ENCODE results near the gene TMOD2. TPM values are rescaled to one million over a fixed set of nuclear protein-coding genes. Genes with fewer than 3 reads are reported as not detected.

The TMOD2 gene
- total and polyA plus RNA-seq, 2 experiments from 2014 or later, result 4.6 to 5.9 TPM

DNA sequence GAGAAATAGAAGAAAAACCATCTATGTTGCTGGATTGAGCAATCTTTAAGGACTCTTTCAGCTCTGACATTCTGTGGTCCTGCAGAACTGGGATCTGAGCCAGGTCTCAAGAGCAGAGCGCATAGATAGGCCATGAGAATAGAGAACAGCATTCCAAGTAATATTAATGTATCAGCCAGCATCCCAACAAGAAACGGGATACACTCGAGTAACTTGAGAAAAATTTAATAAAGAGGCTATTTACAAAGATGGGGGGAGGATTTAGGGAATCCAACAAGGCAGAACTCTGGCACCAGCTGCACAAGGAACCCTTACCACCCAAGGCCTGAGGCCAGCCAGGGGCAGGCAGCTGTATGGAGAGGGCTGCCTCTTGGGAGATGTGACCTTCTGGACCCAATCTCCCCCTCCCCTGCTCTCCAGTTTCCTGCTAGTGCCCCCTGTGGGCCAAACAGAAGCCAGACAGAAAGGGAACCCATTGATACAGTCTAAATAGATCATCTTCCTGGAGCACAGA is 8.2 kb downstream of the TMOD2 start:
- 4 to 6% methylated on average over 3 of the region's 3 CpGs for WGBS, 2 experiments (ENCODE audit: low coverage in 1 of 2, low lambda C conversion rate in 2 of 2, missing lambda C conversion rate in 2 of 2)
- Histone ChIP-seq H3K9me2 (ENCODE audit: insufficient read depth) (no peaks in the 10 kb centered on the region), H3K9ac (no peak overlapping the region), H3K27ac (peak overlapping the region; percentile 56), H3K36me3 (ENCODE audit: low read depth) (no peaks in the 10 kb centered on the region), H3K4me1 (ENCODE audit: insufficient read depth) (peaks cover 19% of the 10 kb centered on the region), H3K79me2 (ENCODE audit: insufficient read depth) (no peaks in the 10 kb centered on the region), H4K20me1 (ENCODE audit: insufficient read depth) (no peaks in the 10 kb centered on the region), H3K4me3 (no peak overlapping the region), H3K4me2 (ENCODE audit: unreplicated experiment) (peak overlapping the region; percentile 11), H3K9me3 (ENCODE audit: low read depth) (no peaks in the 10 kb centered on the region), H2AFZ (no peak overlapping the region), H3F3A (ENCODE audit: insufficient read depth) (peaks cover 27% of the 10 kb centered on the region), H3K27me3 (replicated peaks; ENCODE audit: insufficient read depth) (no peaks in the 10 kb centered on the region)
- in situ Hi-C loops (cut with MboI), result no loop called here
- DNase-seq, result peak; percentile 95
- TF ChIP-seq EZH2 (IDR thresholded peaks at IDR 0.05; ENCODE audit: insufficient read depth, poor library complexity, severe bottlenecking), result no peak
- no peak for TF ChIP-seq EZH2phosphoT487 (IDR thresholded peaks at IDR 0.05; ENCODE audit: insufficient read depth, low read depth)

DNA sequence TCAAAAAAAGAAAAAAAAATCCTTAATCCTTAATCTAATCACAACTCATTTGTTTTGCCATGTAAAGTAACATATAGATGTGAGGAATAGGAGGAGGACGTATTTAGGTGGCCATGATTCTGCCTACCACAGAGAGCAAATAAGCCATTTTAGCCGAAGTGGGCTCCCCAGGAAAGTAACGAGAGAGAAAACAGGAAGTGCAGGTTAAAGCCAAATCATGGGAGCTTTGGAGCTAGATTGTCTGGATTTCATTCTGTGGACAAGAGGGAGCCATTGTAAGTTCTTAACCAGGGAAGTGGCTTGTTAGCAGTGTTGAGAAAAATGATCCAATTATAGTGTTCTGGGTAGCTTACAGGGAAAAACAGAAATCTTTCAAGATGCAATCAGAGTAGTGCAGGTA is 9.4 kb downstream of the TMOD2 start:
- Histone ChIP-seq H3K4me2 (ENCODE audit: unreplicated experiment) (no peak overlapping the region), H3K79me2 (ENCODE audit: insufficient read depth) (no peaks in the 10 kb centered on the region), H3F3A (ENCODE audit: insufficient read depth) (peaks cover 27% of the 10 kb centered on the region), H3K9me2 (ENCODE audit: insufficient read depth) (no peaks in the 10 kb centered on the region), H3K27me3 (replicated peaks; ENCODE audit: insufficient read depth) (no peaks in the 10 kb centered on the region), H3K27ac (no peak overlapping the region), H3K36me3 (ENCODE audit: low read depth) (no peaks in the 10 kb centered on the region), H3K4me3 (no peak overlapping the region), H3K9ac (no peak overlapping the region), H2AFZ (no peak overlapping the region), H3K4me1 (ENCODE audit: insufficient read depth) (peaks cover 19% of the 10 kb centered on the region), H4K20me1 (ENCODE audit: insufficient read depth) (no peaks in the 10 kb centered on the region), H3K9me3 (ENCODE audit: low read depth) (no peaks in the 10 kb centered on the region)
- TF ChIP-seq EZH2 (IDR thresholded peaks at IDR 0.05; ENCODE audit: insufficient read depth, poor library complexity, severe bottlenecking) (no peak), EZH2phosphoT487 (IDR thresholded peaks at IDR 0.05; ENCODE audit: insufficient read depth, low read depth) (no peak)
- 65 to 70% methylated on average over 3 of the region's 3 CpGs for WGBS, 2 experiments (ENCODE audit: low coverage in 1 of 2, low lambda C conversion rate in 2 of 2, missing lambda C conversion rate in 2 of 2)
- no peak for DNase-seq
- in situ Hi-C loops (cut with MboI), result no loop called here

- Histone ChIP-seq H3K9me3 (ENCODE audit: low read depth) (no peaks in the 10 kb centered on the region), H4K20me1 (ENCODE audit: insufficient read depth) (no peaks in the 10 kb centered on the region), H3K4me2 (ENCODE audit: unreplicated experiment) (no peak overlapping the region), H3F3A (ENCODE audit: insufficient read depth) (no peaks in the 10 kb centered on the region), H3K4me1 (ENCODE audit: insufficient read depth) (no peaks in the 10 kb centered on the region), H3K4me3 (no peak overlapping the region), H3K9ac (no peak overlapping the region), H2AFZ (no peak overlapping the region), H3K9me2 (ENCODE audit: insufficient read depth) (no peaks in the 10 kb centered on the region), H3K79me2 (ENCODE audit: insufficient read depth) (no peaks in the 10 kb centered on the region), H3K36me3 (ENCODE audit: low read depth) (no peaks in the 10 kb centered on the region), H3K27me3 (replicated peaks; ENCODE audit: insufficient read depth) (no peaks in the 10 kb centered on the region), H3K27ac (no peak overlapping the region)
- in situ Hi-C loops (cut with MboI), result no loop called here
- TF ChIP-seq EZH2 (IDR thresholded peaks at IDR 0.05; ENCODE audit: insufficient read depth, poor library complexity, severe bottlenecking) (no peak), EZH2phosphoT487 (IDR thresholded peaks at IDR 0.05; ENCODE audit: insufficient read depth, low read depth) (no peak)
- DNase-seq, result no peak
- WGBS, 2 experiments (ENCODE audit: low coverage in 1 of 2, low lambda C conversion rate in 2 of 2, missing lambda C conversion rate in 2 of 2), result 90 to 95% methylated on average over 7 of the region's 7 CpGs
Observed at GRCh38 chr15:51765751-51766150, 14.4 kb downstream of the TMOD2 start.

- no peaks in the 10 kb centered on the region for H3K79me2 ChIP-seq (ENCODE audit: insufficient read depth)
- TF ChIP-seq EZH2 (IDR thresholded peaks at IDR 0.05; ENCODE audit: insufficient read depth, poor library complexity, severe bottlenecking) (no peak), EZH2phosphoT487 (IDR thresholded peaks at IDR 0.05; ENCODE audit: insufficient read depth, low read depth) (no peak)
- H3K9ac ChIP-seq, result no peak overlapping the region
- no peak for DNase-seq
- H4K20me1 ChIP-seq (ENCODE audit: insufficient read depth), result no peaks in the 10 kb centered on the region
- H3K27me3 ChIP-seq (replicated peaks; ENCODE audit: insufficient read depth), result no peaks in the 10 kb centered on the region
- in situ Hi-C loops (cut with MboI), result no loop called here
- 92 to 98% methylated on average over 1 of the region's 1 CpG for WGBS, 2 experiments (ENCODE audit: low coverage in 1 of 2, low lambda C conversion rate in 2 of 2, missing lambda C conversion rate in 2 of 2)
- no peak overlapping the region for H3K4me2 ChIP-seq (ENCODE audit: unreplicated experiment)
- no peaks in the 10 kb centered on the region for H3K9me3 ChIP-seq (ENCODE audit: low read depth)
- no peaks in the 10 kb centered on the region for H3K9me2 ChIP-seq (ENCODE audit: insufficient read depth)
- no peaks in the 10 kb centered on the region for H3K4me1 ChIP-seq (ENCODE audit: insufficient read depth)
- no peaks in the 10 kb centered on the region for H3F3A ChIP-seq (ENCODE audit: insufficient read depth)
- H3K36me3 ChIP-seq (ENCODE audit: low read depth), result no peaks in the 10 kb centered on the region
- no peak overlapping the region for H2AFZ ChIP-seq
- H3K4me3 ChIP-seq, result no peak overlapping the region
- no peak overlapping the region for H3K27ac ChIP-seq
Observed at GRCh38 chr15:51766341-51766740, 14.9 kb downstream of the TMOD2 start.

GRCh38 chr15:51768018-51768417 is 16.6 kb downstream of the TMOD2 start:
- Histone ChIP-seq H3K9me3 (ENCODE audit: low read depth) (no peaks in the 10 kb centered on the region), H3K79me2 (ENCODE audit: insufficient read depth) (no peaks in the 10 kb centered on the region), H2AFZ (no peak overlapping the region), H3K27ac (no peak overlapping the region), H3K4me1 (ENCODE audit: insufficient read depth) (no peaks in the 10 kb centered on the region), H4K20me1 (ENCODE audit: insufficient read depth) (no peaks in the 10 kb centered on the region), H3K36me3 (ENCODE audit: low read depth) (no peaks in the 10 kb centered on the region), H3K4me2 (ENCODE audit: unreplicated experiment) (no peak overlapping the region), H3K27me3 (replicated peaks; ENCODE audit: insufficient read depth) (no peaks in the 10 kb centered on the region), H3F3A (ENCODE audit: insufficient read depth) (no peaks in the 10 kb centered on the region), H3K9me2 (ENCODE audit: insufficient read depth) (no peaks in the 10 kb centered on the region), H3K9ac (no peak overlapping the region), H3K4me3 (no peak overlapping the region)
- in situ Hi-C loops (cut with MboI), result no loop called here
- TF ChIP-seq EZH2phosphoT487 (IDR thresholded peaks at IDR 0.05; ENCODE audit: insufficient read depth, low read depth), result no peak
- TF ChIP-seq EZH2 (IDR thresholded peaks at IDR 0.05; ENCODE audit: insufficient read depth, poor library complexity, severe bottlenecking), result no peak
- DNase-seq, result no peak
- WGBS, 2 experiments (ENCODE audit: low coverage in 1 of 2, low lambda C conversion rate in 2 of 2, missing lambda C conversion rate in 2 of 2), result 74 to 80% methylated on average over 9 of the region's 9 CpGs
